Measurements from ENCODE around the gene LRP11. TPM values are rescaled to one million over a fixed set of nuclear protein-coding genes. Genes with fewer than 3 reads are reported as not detected.

Gene LRP11
- total and polyA plus RNA-seq, 2 of the 13 experiments (the other 11 are each of a cell fraction or from before 2014, with no cell fraction given): 32.4 to 48.9 TPM

- FAIRE-seq: no peak
- peak overlapping the region; percentile 66 to 93 (median 83) for H3K4me3 ChIP-seq (replicated peaks in 1 of 3; ENCODE audit: insufficient read depth in 1 of 3, low read depth in 2 of 3, low read length in 3 of 3)
- H3K9me3 ChIP-seq (ENCODE audit: low read length): no peaks in the 10 kb centered on the region
- WGBS (ENCODE audit: low lambda C conversion rate): under 1% methylated on average over 34 of the region's 69 CpGs
- peaks cover 27% of the 10 kb centered on the region for H3K79me2 ChIP-seq (ENCODE audit: insufficient read depth, low read length)
- H3K4me1 ChIP-seq (ENCODE audit: insufficient read depth, low read length): peaks cover 59% of the 10 kb centered on the region
- ChIA-PET CTCF (ENCODE audit: low intra/inter-chr PET ratio, low total read pairs) (interaction anchor here (2.4 to 4.0 kb wide), 2 partner anchors 23 to 28 kb away, joined by 28 to 37 read pairs; no protein-coding TSS in a partner anchor), POLR2A (interaction anchor here (1.7 to 7.4 kb wide), 2 partner anchors 16 to 32 kb away, joined by 7 to 56 read pairs; no protein-coding TSS in a partner anchor)
- H3K9ac ChIP-seq (ENCODE audit: insufficient read depth, low read depth, low read length): peak overlapping the region; percentile 80
- no peaks in the 10 kb centered on the region; a peak in 1 of 5 replicates for H3K27me3 ChIP-seq (ENCODE audit: control insufficient read depth in 1 of 2, insufficient read depth in 2 of 2, low read length in 2 of 2)
- ATAC-seq: peak; percentile 34
- BruUV-seq (replicated peaks): no TSS peak
- intact Hi-C loops (cut with micrococcal nuclease; ENCODE audit: unreplicated experiment): loop anchor here (5.0 kb wide), 1 partner anchor 116 kb away; the partner anchor contains the start of genes NUP43 and PCMT1
- peaks cover 16% of the 10 kb centered on the region; the same call in 1 of the 2 replicates for H4K20me1 ChIP-seq (ENCODE audit: insufficient read depth, low read length)
- no peak overlapping the region for H2AFZ ChIP-seq (ENCODE audit: low read length)
- DNase-seq (ENCODE audit: low spot score): peak; percentile 38
- H3K36me3 ChIP-seq (replicated peaks in 1 of 2; ENCODE audit: control insufficient read depth in 1 of 2, insufficient read depth in 2 of 2, low read length in 2 of 2): no peaks in the 10 kb centered on the region
- H3K27ac ChIP-seq (ENCODE audit: extremely low read length, insufficient read depth, low read length): peak overlapping the region; percentile 87
- H3K4me2 ChIP-seq (ENCODE audit: low read depth, low read length): peak overlapping the region; percentile 88
- in situ Hi-C loops (cut with HindIII; ENCODE audit: extremely low pct_ligation_motif_present, low pct_unique_long_range_greater_than_20kb): no loop called here
- peak; percentile 20; the same call in 1 of the 2 replicates for TF ChIP-seq SAP130 (CRISPR knock-in tag; IDR thresholded peaks at IDR 0.05; ENCODE audit: low read depth)
- TF ChIP-seq HES4 (CRISPR knock-in tag; IDR thresholded peaks at IDR 0.05; ENCODE audit: borderline replicate concordance): peak; percentile 5; the same call in 1 of the 2 replicates
- TF ChIP-seq SATB2 (CRISPR knock-in tag; IDR thresholded peaks at IDR 0.05): no peak
- no peak for TF ChIP-seq ZEB1 (IDR thresholded peaks at IDR 0.05; ENCODE audit: insufficient replicate concordance, low read depth)
- no peak for TF ChIP-seq CC2D1A (CRISPR knock-in tag; IDR thresholded peaks at IDR 0.05)
- TF ChIP-seq NR2C2 (CRISPR knock-in tag; IDR thresholded peaks at IDR 0.05; ENCODE audit: borderline replicate concordance): no peak
- TF ChIP-seq DNMT3B (CRISPR knock-in tag; conservative IDR thresholded peaks at IDR 0.05): no peak
- TF ChIP-seq KMT2A (CRISPR knock-in tag; IDR thresholded peaks at IDR 0.05): peak; percentile 17; the same call in 1 of the 2 replicates
- peak; percentile 20; the same call in 1 of the 2 replicates for TF ChIP-seq MTA1 (CRISPR knock-in tag; IDR thresholded peaks at IDR 0.05; ENCODE audit: borderline replicate concordance)
- TF ChIP-seq KLF6 (CRISPR knock-in tag; IDR thresholded peaks at IDR 0.05): 0 out of 2 replicates have a peak, but pooled peaks have one; percentile 15
- no peak for TF ChIP-seq TAF15 (IDR thresholded peaks at IDR 0.05; ENCODE audit: low read depth, low read length, poor library complexity, severe bottlenecking)
- no peak for TF ChIP-seq PCBP2 (optimal IDR thresholded peaks at IDR 0.05; ENCODE audit: low read depth, low read length, poor library complexity, severe bottlenecking)
- no peak for TF ChIP-seq FIP1L1 (IDR thresholded peaks at IDR 0.05; ENCODE audit: borderline replicate concordance, insufficient read depth, low read depth, low read length)
- peak; percentile 33; the same call in 1 of the 2 replicates for TF ChIP-seq KDM4B (CRISPR knock-in tag; IDR thresholded peaks at IDR 0.05)
- TF ChIP-seq SMYD3 (CRISPR knock-in tag; IDR thresholded peaks at IDR 0.05): no peak; the same call in 1 of the 2 replicates
- no peak for TF ChIP-seq MXD1 (CRISPR knock-in tag; IDR thresholded peaks at IDR 0.05)
- no peak for TF ChIP-seq NFE2 (CRISPR knock-in tag; IDR thresholded peaks at IDR 0.05)
- no peak for TF ChIP-seq ZNF292 (CRISPR knock-in tag; IDR thresholded peaks at IDR 0.05; ENCODE audit: borderline replicate concordance, low read depth)
- no peak for TF ChIP-seq ZBTB21 (CRISPR knock-in tag; IDR thresholded peaks at IDR 0.05)
- TF ChIP-seq ZNF317 (CRISPR knock-in tag; IDR thresholded peaks at IDR 0.05): no peak
- TF ChIP-seq ZNF598 (CRISPR knock-in tag; IDR thresholded peaks at IDR 0.05; ENCODE audit: borderline replicate concordance): 0 out of 2 replicates have a peak, but pooled peaks have one; percentile 30
- TF ChIP-seq ZBTB25 (CRISPR knock-in tag; IDR thresholded peaks at IDR 0.05): no peak
Measured at GRCh38 chr6:149862922-149863697, 1.0 kb downstream of the LRP11 start.
